Suppressor macrophage treated with lipopolysaccharide for 4 hours (primary cell): ENCODE measurements around the gene FARP2.

Experiments used
- DNase-seq: peaks from one replicate; pipeline ENCODE4 v3.0.0-alpha.2; 2020

Gene FARP2

GRCh38 chr2:241460631-241461030, 104.5 kb downstream of the FARP2 start:
- DNase-seq = no peak

GRCh38 chr2:241461693-241462677, 105.9 kb downstream of the FARP2 start:
- no peak for DNase-seq

- DNase-seq = no peak
Observed at GRCh38 chr2:241463276-241464135, 107.4 kb downstream of the FARP2 start.

GRCh38 chr2:241465543-241465942, 109.5 kb downstream of the FARP2 start:
- DNase-seq = no peak

- DNase-seq = no peak
Observed at GRCh38 chr2:241466230-241466629, 110.1 kb downstream of the FARP2 start.

- DNase-seq = no peak
Observed at GRCh38 chr2:241467777-241468475, 111.8 kb downstream of the FARP2 start.

- no peak for DNase-seq
Observed at GRCh38 chr2:241468476-241468781, 112.3 kb downstream of the FARP2 start.

- no peak for DNase-seq
Observed at GRCh38 chr2:241469746-241470145, 113.7 kb downstream of the FARP2 start.

- DNase-seq = no peak
Observed at GRCh38 chr2:241473399-241473798, 117.3 kb downstream of the FARP2 start.

GRCh38 chr2:241475267-241475666, 119.2 kb downstream of the FARP2 start:
- DNase-seq = no peak

- DNase-seq = no peak
Observed at GRCh38 chr2:241478166-241478565, 122.1 kb downstream of the FARP2 start.

- no peak for DNase-seq
Observed at GRCh38 chr2:241479026-241479898, 123.2 kb downstream of the FARP2 start.

GRCh38 chr2:241481687-241482086, 125.6 kb downstream of the FARP2 start:
- DNase-seq = no peak

- no peak for DNase-seq
Observed at GRCh38 chr2:241482126-241482955, 126.3 kb downstream of the FARP2 start.

GRCh38 chr2:241483305-241483704, 127.2 kb downstream of the FARP2 start:
- no peak for DNase-seq

- no peak for DNase-seq
Observed at GRCh38 chr2:241485172-241485911, 129.3 kb downstream of the FARP2 start.

- DNase-seq = no peak
Observed at GRCh38 chr2:241489088-241489487, 133.0 kb downstream of the FARP2 start.

- DNase-seq = no peak
Observed at GRCh38 chr2:241489733-241490680, 133.9 kb downstream of the FARP2 start.

GRCh38 chr2:241490825-241491506, 134.9 kb downstream of the FARP2 start:
- DNase-seq = no peak
